MCF 10A (cell line): ENCODE data around the gene BTF3L4. TPM values are rescaled to one million over a fixed set of nuclear protein-coding genes. Genes with fewer than 3 reads are reported as not detected.
A peak's percentile ranks its signal among the peaks of the same experiment; 100 is the strongest.

Experiments used
- BruUV-seq: library from RNA; stranded (reverse); fragments of 400-500 nt; replicated peaks from 2 replicates; lab custom pipeline; 2021; lab: Mats Ljungman, UMichigan
- CTCF ChIA-PET: fragments of 300-600 bp; sonication (Branson Sonifier 250); formaldehyde crosslinking; extraction: SDS; loops from one replicate; lab custom pipeline; 2021; ENCODE audit warnings: antibody characterized with exemption, inconsistent platforms; lab: Yijun Ruan, JAX
- POLR2A ChIA-PET: fragments of 300-600, 350-650 bp; sonication (Branson Sonifier 250); formaldehyde crosslinking; extraction: SDS; loops from one replicate; lab custom pipeline; 2020; ENCODE audit warnings: antibody characterized with exemption, inconsistent platforms; lab: Yijun Ruan, JAX
- DNase-seq: peaks from one replicate; pipeline ENCODE4 v3.0.0-alpha.2; 2018; ENCODE audit not compliant: unreplicated experiment
- H3K27ac Mint-ChIP-seq: one replicate; pipeline ENCODE4 v1.8.0; 2022; ENCODE audit warnings: mild to moderate bottlenecking, low read depth, mixed read lengths; ENCODE audit not compliant: unreplicated experiment
- H3K27me3 Mint-ChIP-seq: one replicate; pipeline ENCODE4 v1.8.0; 2022; ENCODE audit warnings: mixed read lengths; ENCODE audit not compliant: insufficient read depth, unreplicated experiment
- H3K36me3 Mint-ChIP-seq: one replicate; pipeline ENCODE4 v1.8.0; 2022; ENCODE audit warnings: mild to moderate bottlenecking, moderate library complexity, mixed read lengths; ENCODE audit not compliant: insufficient read depth, unreplicated experiment
- H3K4me1 Mint-ChIP-seq: one replicate; pipeline ENCODE4 v1.8.0; 2022; ENCODE audit warnings: mixed read lengths; ENCODE audit not compliant: insufficient read depth, unreplicated experiment
- H3K4me3 Mint-ChIP-seq: one replicate; pipeline ENCODE4 v1.8.0; 2022; ENCODE audit warnings: mild to moderate bottlenecking, moderate library complexity, mixed read lengths; ENCODE audit not compliant: unreplicated experiment
- H3K9me3 Mint-ChIP-seq: one replicate; pipeline ENCODE4 v1.8.0; 2022; ENCODE audit warnings: mixed read lengths; ENCODE audit not compliant: unreplicated experiment
- CTCF ChIP-seq: fragments of 200-600 bp; IDR thresholded peaks from one replicate; pipeline ENCODE4 v1.8.0; 2022; ENCODE audit warnings: antibody characterized with exemption, mild to moderate bottlenecking; ENCODE audit not compliant: unreplicated experiment
- intact Hi-C: fragments of 100-400 bp; cut with micrococcal nuclease; formaldehyde crosslinking; loops from 2 replicates; pipeline ENCODE4 v1.14.1; 2022
- total RNA-seq: library from RNA; stranded (reverse); gene quantifications from 2 replicates; pipeline ENCODE4 v1.2.3, GENCODE V29; 2022

Gene BTF3L4
- total RNA-seq, 1 experiment from 2014 or later, result 76.0 TPM

DNA sequence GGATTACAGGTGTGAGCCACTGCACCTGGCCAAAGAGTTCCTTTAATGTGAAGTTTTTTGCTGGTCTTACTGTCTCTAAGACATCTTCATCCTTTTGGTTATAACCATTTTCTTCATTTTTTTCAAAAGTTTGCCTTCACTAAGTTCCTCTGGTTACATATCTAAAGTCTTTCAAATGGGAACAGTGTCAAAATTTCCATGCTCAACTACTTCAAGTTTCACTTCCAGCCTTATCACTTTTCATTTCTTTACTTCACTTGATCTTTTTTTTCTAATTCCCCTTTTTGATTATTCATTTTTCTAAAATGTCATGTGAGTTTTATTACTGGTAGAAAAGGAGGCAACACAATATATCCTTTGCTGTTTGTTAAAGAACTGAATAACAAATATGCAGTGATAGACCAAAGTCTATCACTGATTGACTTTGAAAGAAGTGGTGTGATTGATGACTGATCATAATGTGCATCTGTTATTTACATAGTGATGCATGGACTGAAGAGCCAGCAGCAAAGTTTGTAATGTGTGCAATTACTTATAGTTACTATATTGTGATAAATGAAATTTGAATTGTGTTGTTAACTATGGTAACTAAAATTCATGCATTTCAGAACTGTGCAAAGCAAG, 69.8 kb downstream of the BTF3L4 start:
- Mint-ChIP-seq H3K4me3 (no peak overlapping the region), H3K27ac (no peak overlapping the region), H3K9me3 (no peaks in the 10 kb centered on the region), H3K4me1 (peaks cover 7% of the 10 kb centered on the region), H3K27me3 (peaks cover 13% of the 10 kb centered on the region), H3K36me3 (no peaks in the 10 kb centered on the region)
- ChIA-PET POLR2A (interaction anchor here (1.0 kb wide), 1 partner anchor 171 kb away, joined by 4 read pairs; no protein-coding TSS in a partner anchor), CTCF (interaction anchor here (0.6 to 4.8 kb wide), 9 partner anchors 8 to 278 kb away, joined by 3 to 98 read pairs (median 7); partner anchors contain the start of genes ORC1 and PRPF38A)
- BruUV-seq, result no TSS peak
- intact Hi-C loops, result loop anchor here (5.0 kb wide), 2 partner anchors 541 to 561 kb away; no protein-coding TSS in a partner anchor
- no peak for DNase-seq
- no peak for TF ChIP-seq CTCF

DNA sequence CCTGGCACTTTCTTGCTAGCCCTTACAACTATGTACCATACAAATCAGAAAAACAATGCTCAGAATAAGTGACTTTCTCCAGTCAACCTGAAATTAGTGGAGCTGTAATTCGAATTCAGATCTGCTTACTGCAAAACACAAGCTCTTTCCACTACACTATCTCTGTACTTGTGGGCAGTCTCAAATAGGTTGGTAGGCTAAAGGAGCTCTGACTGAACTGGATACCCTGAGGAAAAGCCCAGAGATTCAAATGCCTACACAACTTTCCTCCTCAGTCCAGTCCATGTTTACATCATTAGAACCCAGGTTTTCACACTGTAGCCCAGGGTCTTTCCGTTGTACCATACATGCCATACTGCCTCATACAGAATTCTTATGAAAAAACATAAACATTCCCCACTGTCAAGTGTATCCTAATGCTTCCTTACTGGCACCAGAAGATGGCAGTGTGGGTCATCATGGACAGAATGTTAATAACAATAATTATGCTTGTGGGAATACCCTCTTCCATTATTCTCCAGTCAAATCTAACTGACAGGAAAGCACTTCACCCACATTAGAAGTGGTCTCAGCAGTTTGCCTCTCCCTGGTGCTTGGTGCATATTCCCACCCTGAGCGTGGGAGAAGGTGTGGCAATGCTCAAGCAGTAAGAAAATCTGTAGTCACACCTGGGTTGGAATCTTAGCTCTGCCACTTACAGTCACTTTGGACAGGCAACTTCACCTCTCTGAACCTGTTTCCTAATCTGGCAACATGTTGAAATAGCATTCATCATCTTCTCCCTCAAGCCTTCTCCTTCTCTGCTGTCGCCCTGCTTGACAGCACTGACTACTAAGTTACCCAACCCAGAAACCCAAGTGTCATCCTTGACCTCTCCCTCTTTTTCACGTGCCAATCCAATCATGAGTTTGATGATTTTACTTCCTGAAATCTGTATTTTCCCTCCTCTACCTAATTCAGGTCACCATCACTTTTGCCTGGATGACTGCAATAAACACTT, 71.4 kb downstream of the BTF3L4 start:
- Mint-ChIP-seq H3K27me3 (peaks cover 13% of the 10 kb centered on the region), H3K36me3 (no peaks in the 10 kb centered on the region), H3K9me3 (no peaks in the 10 kb centered on the region), H3K4me3 (no peak overlapping the region), H3K27ac (no peak overlapping the region), H3K4me1 (peaks cover 7% of the 10 kb centered on the region)
- peak; percentile 80 for DNase-seq
- intact Hi-C loops, result loop anchor here (1.0 to 5.0 kb wide), 5 partner anchors 169 to 560 kb away; partner anchors contain the start of genes ORC1 and PRPF38A
- POLR2A ChIA-PET, result interaction anchor here (0.6 to 2.6 kb wide), 9 partner anchors 13 to 277 kb away, joined by 3 to 11 read pairs (median 3); partner anchors contain the start of genes CC2D1B, ORC1 and PRPF38A
- CTCF ChIA-PET, result interaction anchor here (0.6 to 4.8 kb wide), 30 partner anchors 9 to 514 kb away, joined by 3 to 98 read pairs (median 4); partner anchors contain the start of genes CC2D1B, ORC1 and PRPF38A
- TF ChIP-seq CTCF, result peak; percentile 58
- no TSS peak for BruUV-seq

DNA sequence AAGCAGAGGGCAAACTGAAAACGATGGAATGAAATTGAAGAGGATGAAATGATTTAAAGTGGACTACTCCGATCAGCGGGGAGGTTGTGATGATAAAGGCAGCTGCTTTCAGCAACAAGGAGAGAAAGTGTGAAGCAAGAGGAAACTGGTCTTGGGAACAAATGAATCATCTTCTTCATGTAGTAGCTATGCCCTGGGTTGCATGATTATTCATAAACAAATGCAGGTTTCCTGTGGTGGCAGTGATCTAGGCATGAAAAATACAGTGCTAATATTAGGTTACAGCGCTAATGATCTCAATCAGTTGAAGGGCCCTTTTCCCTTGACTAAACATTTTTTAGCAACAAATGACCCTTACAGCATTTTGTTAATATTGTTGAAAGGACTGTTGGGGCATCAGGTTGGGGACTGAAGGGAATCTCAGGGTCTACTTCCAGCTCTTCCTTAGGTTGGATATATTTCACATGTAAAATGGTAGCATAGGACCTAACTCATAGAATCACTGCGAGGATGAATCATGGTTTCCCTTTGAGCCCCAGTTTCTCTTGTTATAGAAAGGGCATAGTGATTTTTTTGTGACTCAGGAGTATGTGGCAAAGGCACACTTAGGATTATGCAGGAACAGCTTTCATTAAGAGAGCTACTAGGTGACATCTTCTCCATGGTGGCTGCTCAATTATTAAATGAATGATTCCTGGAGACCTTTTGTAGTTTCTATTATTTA, 83.9 kb downstream of the BTF3L4 start:
- TF ChIP-seq CTCF, result no peak
- ChIA-PET POLR2A (interaction anchor here (0.5 to 2.3 kb wide), 22 partner anchors 9 to 484 kb away, joined by 3 to 17 read pairs (median 6); partner anchors contain the start of genes BTF3L4, CC2D1B, KTI12 and ORC1), CTCF (interaction anchor here (0.5 to 1.9 kb wide), 7 partner anchors 13 to 265 kb away, joined by 3 to 13 read pairs (median 3); no protein-coding TSS in a partner anchor)
- H3K4me1 Mint-ChIP-seq, result peaks cover 29% of the 10 kb centered on the region
- peak; percentile 89 for DNase-seq
- intact Hi-C loops, result loop anchor here (5.0 kb wide), 1 partner anchor 227 kb away; the partner anchor contains the start of gene CC2D1B
- peak overlapping the region; percentile 95 for H3K27ac Mint-ChIP-seq
- BruUV-seq, result no TSS peak
- peak overlapping the region; percentile 86 for H3K4me3 Mint-ChIP-seq
- H3K27me3 Mint-ChIP-seq, result no peaks in the 10 kb centered on the region
- no peaks in the 10 kb centered on the region for H3K9me3 Mint-ChIP-seq
- no peaks in the 10 kb centered on the region for H3K36me3 Mint-ChIP-seq

Other genes with a start within 250 kb of the BTF3L4 start
- 168 and 176 TPM in 2 replicates for gene NRDC, start 177.6 kb upstream of the BTF3L4 start, total RNA-seq
- gene RAB3B, start 65.6 kb upstream of the BTF3L4 start, total RNA-seq, result 0.02 and 0.05 TPM in 2 replicates
- 6.5 and 7.0 TPM in 2 replicates for gene KTI12, start 22.5 kb upstream of the BTF3L4 start, total RNA-seq
- gene TXNDC12, start 1.1 kb upstream of the BTF3L4 start, total RNA-seq, result 102 and 122 TPM in 2 replicates
- 21.9 and 23.9 TPM in 2 replicates for gene ZFYVE9, start 85.8 kb downstream of the BTF3L4 start, total RNA-seq